HepG2 (cell line): Measurements from ENCODE around the gene REP15. TPM values are rescaled to one million over a fixed set of nuclear protein-coding genes. Genes with fewer than 3 reads are reported as not detected.

Source experiments
- ATAC-seq: fragments of 200-7000 bp; cut with Tn5 transposase; 3 replicates; pipeline ENCODE4 v1.9.1; 2020; ENCODE audit warnings: mild to moderate bottlenecking, moderate library complexity
- BruUV-seq: library from RNA; stranded (reverse); fragments of 400-500 nt; replicated peaks from 2 replicates; lab custom pipeline; 2021; lab: Mats Ljungman, UMichigan
- CTCF ChIA-PET: fragments of 300-600 bp; formaldehyde crosslinking; extraction: SDS; loops from one replicate; lab custom pipeline; 2021; ENCODE audit warnings: low total read pairs, inconsistent platforms, low intra/inter-chr PET ratio; lab: Yijun Ruan, JAX
- POLR2A ChIA-PET: fragments of 350-600 bp; sonication (Branson Sonifier 250); formaldehyde crosslinking; loops from one replicate; lab custom pipeline; 2020; ENCODE audit warnings: antibody characterized with exemption, inconsistent platforms; lab: Yijun Ruan, JAX
- DNase-seq: peaks from one replicate; pipeline ENCODE4 v3.0.0-alpha.2; 2015; ENCODE audit warnings: low spot score
- FAIRE-seq: peaks from 3 replicates; lab custom pipeline; 2011; peaks lifted over from hg19 to GRCh38; lab: Jason Lieb, UNC
- H2AFZ ChIP-seq: one replicate; pipeline ENCODE4 v1.6.1; 2011; ENCODE audit warnings: low read length, inconsistent platforms
- H3K27ac ChIP-seq: fragments of 300-600 bp; 3 replicates; pipeline ENCODE4 v1.8.0; 2011; ENCODE audit warnings: mixed run types, mild to moderate bottlenecking, mixed read lengths, low read length, inconsistent platforms; ENCODE audit not compliant: insufficient read depth; ENCODE audit errors: extremely low read length
- H3K27me3 ChIP-seq, 2 experiments: fragments of 200-600 bp in 1 of 2; 2 replicates in 1 of 2; 3 replicates in 1 of 2; pipeline versions ENCODE4 v1.6.0 to v1.8.0; 2011; ENCODE audit warnings: low read length in 2 of 2, mild to moderate bottlenecking in 2 of 2, moderate library complexity in 2 of 2, inconsistent platforms in 1 of 2; ENCODE audit not compliant: insufficient read depth in 2 of 2, control insufficient read depth in 1 of 2
- H3K36me3 ChIP-seq, 2 experiments: fragments of 200-600 bp in 1 of 2; replicated peaks in 1 of 2; 2 replicates in 1 of 2; 3 replicates in 1 of 2; pipeline versions ENCODE4 v1.5.1 to v1.8.0; 2011; ENCODE audit warnings: low read length in 2 of 2, inconsistent platforms in 1 of 2; ENCODE audit not compliant: insufficient read depth in 2 of 2, control insufficient read depth in 1 of 2
- H3K4me1 ChIP-seq: 2 replicates; pipeline ENCODE4 v1.5.1; 2012; ENCODE audit warnings: low read length, inconsistent platforms; ENCODE audit not compliant: insufficient read depth
- H3K4me2 ChIP-seq: 2 replicates; pipeline ENCODE4 v1.6.0; 2011; ENCODE audit warnings: low read depth, low read length, inconsistent platforms
- H3K4me3 ChIP-seq, 3 experiments: fragments of 200-600 bp in 1 of 3; sonication (generic), shearing (Covaris generic) in 1 of 3; replicated peaks in 1 of 3; 2 replicates each; pipeline ENCODE4 v1.5.1; 2011 to 2016; ENCODE audit warnings: low read length in 3 of 3, inconsistent platforms in 2 of 3, low read depth in 2 of 3, mild to moderate bottlenecking in 2 of 3, control low read depth in 1 of 3, mixed read lengths in 1 of 3; ENCODE audit not compliant: insufficient read depth in 1 of 3
- H3K79me2 ChIP-seq: one replicate; pipeline ENCODE4 v1.6.1; 2011; ENCODE audit warnings: low read length, inconsistent platforms; ENCODE audit not compliant: insufficient read depth
- H3K9ac ChIP-seq: 2 replicates; pipeline ENCODE4 v1.6.0; 2011; ENCODE audit warnings: mild to moderate bottlenecking, low read depth, low read length, inconsistent platforms; ENCODE audit not compliant: insufficient read depth
- H3K9me3 ChIP-seq: 2 replicates; pipeline ENCODE4 v1.5.1; 2012; ENCODE audit warnings: mild to moderate bottlenecking, low read length
- H4K20me1 ChIP-seq: 2 replicates; pipeline ENCODE4 v1.6.0; 2011; ENCODE audit warnings: inconsistent platforms, mild to moderate bottlenecking, low read length, moderate library complexity; ENCODE audit not compliant: insufficient read depth
- CTCF ChIP-seq: sonication (generic); formaldehyde crosslinking; IDR thresholded peaks from 2 replicates; pipeline ENCODE4 v1.5.0; 2020; ENCODE audit warnings: mild to moderate bottlenecking, missing genetic modification reagents, moderate library complexity
- E2F1 ChIP-seq: sonication (generic); formaldehyde crosslinking; IDR thresholded peaks from 2 replicates; pipeline ENCODE4 v1.5.0; 2020; ENCODE audit warnings: missing genetic modification reagents
- ESRRA ChIP-seq: sonication (generic); formaldehyde crosslinking; IDR thresholded peaks from 2 replicates; pipeline ENCODE4 v1.5.1; 2020; ENCODE audit warnings: mild to moderate bottlenecking, low read depth, missing genetic modification reagents
- IKZF4 ChIP-seq: sonication (generic); formaldehyde crosslinking; IDR thresholded peaks from 2 replicates; pipeline ENCODE4 v1.5.1; 2020; ENCODE audit warnings: borderline replicate concordance, mild to moderate bottlenecking, low read depth, missing genetic modification reagents; ENCODE audit errors: not compliant biosample characterization
- MIXL1 ChIP-seq: IDR thresholded peaks from 2 replicates; pipeline ENCODE4 v1.6.1; 2016
- NPAS2 ChIP-seq: sonication (generic); formaldehyde crosslinking; IDR thresholded peaks from 2 replicates; pipeline ENCODE4 v1.8.0; 2022; ENCODE audit warnings: mild to moderate bottlenecking, missing genetic modification reagents, borderline replicate concordance
- RAD21 ChIP-seq: fragments of 450-650 bp; formaldehyde crosslinking; IDR thresholded peaks from 2 replicates; pipeline ENCODE4 v1.5.0; 2020; ENCODE audit warnings: mild to moderate bottlenecking
- RFX5 ChIP-seq: IDR thresholded peaks from 2 replicates; pipeline ENCODE4 v1.6.1; 2011; ENCODE audit warnings: low read depth, low read length, improper control_type of control experiment
- RORA ChIP-seq: sonication (generic); formaldehyde crosslinking; IDR thresholded peaks from 2 replicates; pipeline ENCODE4 v1.5.0; 2020; ENCODE audit warnings: mild to moderate bottlenecking, missing genetic modification reagents, moderate library complexity
- SMC3 ChIP-seq: IDR thresholded peaks from 2 replicates; pipeline ENCODE4 v1.6.1; 2011; ENCODE audit warnings: low read length, improper control_type of control experiment
- SMYD3 ChIP-seq: sonication (generic); formaldehyde crosslinking; IDR thresholded peaks from 2 replicates; pipeline ENCODE4 v1.8.1; 2023; ENCODE audit warnings: mild to moderate bottlenecking, missing genetic modification reagents
- STAG1 ChIP-seq: sonication (generic); formaldehyde crosslinking; IDR thresholded peaks from 2 replicates; pipeline ENCODE4 v1.4.0; 2020; ENCODE audit warnings: missing genetic modification reagents
- TEAD3 ChIP-seq: optimal IDR thresholded peaks from 2 replicates; pipeline ENCODE3; 2016; ENCODE audit warnings: borderline replicate concordance
- TIGD3 ChIP-seq: sonication (generic); formaldehyde crosslinking; IDR thresholded peaks from 2 replicates; pipeline ENCODE4 v1.5.1; 2020; ENCODE audit warnings: mild to moderate bottlenecking, missing genetic modification reagents, borderline replicate concordance
- WGBS: methylation state at CpG from one replicate; pipeline ENCODE4 v1.1.6; 2017; ENCODE audit warnings: low lambda C conversion rate; 5-methylcytosine and 5-hydroxymethylcytosine counted together
- in situ Hi-C: cut with HindIII; loops from 2 replicates; pipeline ENCODE4 v1.10.0; 2017; ENCODE audit warnings: low pct_unique_long_range_greater_than_20kb; ENCODE audit not compliant: extremely low pct_ligation_motif_present
- intact Hi-C: fragments of 100-400 bp; cut with micrococcal nuclease; formaldehyde crosslinking; loops from one replicate; pipeline ENCODE4 v1.10.0; 2022; ENCODE audit not compliant: unreplicated experiment
- polyA plus RNA-seq, 8 experiments: library from polyadenylated mRNA; depleted of rRNA in 3 of 8; stranded (reverse) in 7 of 8; unstranded in 1 of 8; fragments of >200 nt; fragmentation: Illumina TruSeq in 4 of 8; extraction: Trizol in 4 of 8; gene quantifications; 2 replicates each; pipeline versions ENCODE4 v1.2.1 to v1.2.3, GENCODE V29; 2011 to 2016; ENCODE audit warnings: low read depth in 4 of 8, missing spikeins in 1 of 8, mixed read lengths in 1 of 8; ENCODE audit not compliant: insufficient read depth in 1 of 8
- total RNA-seq, 5 experiments: library from RNA; depleted of rRNA; stranded (reverse); fragments of >200 nt; fragmentation: Illumina TruSeq; extraction: Trizol; gene quantifications; 2 replicates each; pipeline ENCODE4 v1.2.3, GENCODE V29; 2016; ENCODE audit warnings: low read depth in 1 of 5

The REP15 gene
- total and polyA plus RNA-seq, 2 of the 13 experiments (the other 11 are each of a cell fraction or from before 2014, with no cell fraction given), result 0.12 to 0.64 TPM

- Histone ChIP-seq H3K36me3 (0 out of 5 replicates have a peak, but pooled peaks cover 0 to 6% of the 10 kb centered on the region in 2 experiments), H3K4me1 (no peaks in the 10 kb centered on the region), H3K27ac (no peak overlapping the region), H3K4me3 (no peak overlapping the region), H3K9ac (no peak overlapping the region), H3K9me3 (no peaks in the 10 kb centered on the region), H4K20me1 (no peaks in the 10 kb centered on the region), H3K79me2 (no peaks in the 10 kb centered on the region), H2AFZ (no peak overlapping the region), H3K27me3 (no peaks in the 10 kb centered on the region), H3K4me2 (no peak overlapping the region)
- DNase-seq, result peak; percentile 71
- ATAC-seq, result peak; percentile 74
- TF ChIP-seq IKZF4 (CRISPR knock-in tag), result no peak
- TF ChIP-seq MIXL1 (CRISPR knock-in tag), result peak; percentile 63; the same call in 1 of the 2 replicates
- TF ChIP-seq TIGD3 (CRISPR knock-in tag), result no peak
- peak; percentile 82 for TF ChIP-seq STAG1 (CRISPR knock-in tag)
- no peak for TF ChIP-seq E2F1
- TF ChIP-seq RFX5, result no peak
- no peak for TF ChIP-seq ESRRA (CRISPR knock-in tag)
- peak; percentile 28 for TF ChIP-seq TEAD3 (CRISPR knock-in tag)
- no peak for TF ChIP-seq RORA
- peak; percentile 23; the same call in 1 of the 2 replicates for TF ChIP-seq RAD21 (CRISPR knock-in tag)
- TF ChIP-seq NPAS2 (CRISPR knock-in tag), result no peak
- peak; percentile 80 for TF ChIP-seq CTCF
- TF ChIP-seq SMC3, result peak; percentile 76
- no peak for TF ChIP-seq SMYD3 (CRISPR knock-in tag)
- in situ Hi-C loops, result loop anchor here (5.0 kb wide), 1 partner anchor 220 kb away; no protein-coding TSS in a partner anchor
- FAIRE-seq, result peak; percentile 85
- intact Hi-C loops, result loop anchor here (1.0 kb wide), 3 partner anchors 51 to 228 kb away; no protein-coding TSS in a partner anchor
- ChIA-PET CTCF (interaction anchor here (0.7 to 2.4 kb wide), 4 partner anchors 52 to 227 kb away, joined by 3 to 14 read pairs (median 8); no protein-coding TSS in a partner anchor), POLR2A (no interaction called here)
- 57% methylated on average over 1 of the region's 1 CpG for WGBS
- no TSS peak for BruUV-seq
These were observed 44.0 kb upstream of the REP15 start for GRCh38 chr12:27652174-27652763.
